ENCODE data around the gene EP400.

Gene EP400

DNA sequence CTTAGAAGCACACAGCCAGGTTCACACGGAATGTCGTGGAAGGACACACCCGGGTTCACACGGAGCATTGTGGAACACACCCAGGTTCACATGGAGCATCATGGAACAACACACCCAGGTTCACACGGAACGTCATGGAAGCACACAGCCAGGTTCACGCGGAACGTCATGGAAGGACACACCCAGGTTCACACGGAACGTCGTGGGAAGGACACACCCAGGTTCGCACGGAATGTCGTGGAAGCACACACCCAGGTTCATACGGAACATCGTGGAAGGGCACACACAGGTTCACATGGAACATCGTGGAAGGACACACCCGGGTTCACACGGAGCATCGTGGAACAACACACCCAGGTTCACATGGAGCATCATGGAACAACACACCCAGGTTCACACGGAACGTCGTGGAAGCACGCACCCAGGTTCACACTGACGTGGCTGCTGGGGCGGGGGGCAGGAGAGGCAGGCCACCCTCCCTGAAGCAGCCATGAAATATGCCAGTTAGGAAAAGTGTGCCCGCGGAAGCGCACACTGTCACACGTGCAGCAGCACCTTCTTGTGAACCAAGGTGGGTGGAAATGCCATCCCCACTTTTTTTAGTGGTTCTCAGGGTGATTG, 86.4 kb downstream of the EP400 start:
- H3K36me3 ChIP-seq (replicated peaks; ENCODE audit: low read depth, low read length), result peaks cover 16% of the 10 kb centered on the region
- H3K4me2 ChIP-seq (ENCODE audit: low read length), result no peak overlapping the region
- H4K20me1 ChIP-seq (ENCODE audit: insufficient read depth, low read length), result no peaks in the 10 kb centered on the region
- H3K79me2 ChIP-seq (ENCODE audit: low read length), result no peaks in the 10 kb centered on the region
- no peaks in the 10 kb centered on the region for H3K27me3 ChIP-seq (ENCODE audit: low read depth, low read length)
- no peak overlapping the region for H3K4me3 ChIP-seq (ENCODE audit: low read length)
- no peak overlapping the region for H2AFZ ChIP-seq (ENCODE audit: low read depth, low read length)
- no peak overlapping the region for H3K27ac ChIP-seq (ENCODE audit: low read length)
- H3K9ac ChIP-seq (ENCODE audit: low read length), result no peak overlapping the region
- H3K9me3 ChIP-seq (ENCODE audit: insufficient read depth, low read length), result no peaks in the 10 kb centered on the region
- TF ChIP-seq, protein P1, sequence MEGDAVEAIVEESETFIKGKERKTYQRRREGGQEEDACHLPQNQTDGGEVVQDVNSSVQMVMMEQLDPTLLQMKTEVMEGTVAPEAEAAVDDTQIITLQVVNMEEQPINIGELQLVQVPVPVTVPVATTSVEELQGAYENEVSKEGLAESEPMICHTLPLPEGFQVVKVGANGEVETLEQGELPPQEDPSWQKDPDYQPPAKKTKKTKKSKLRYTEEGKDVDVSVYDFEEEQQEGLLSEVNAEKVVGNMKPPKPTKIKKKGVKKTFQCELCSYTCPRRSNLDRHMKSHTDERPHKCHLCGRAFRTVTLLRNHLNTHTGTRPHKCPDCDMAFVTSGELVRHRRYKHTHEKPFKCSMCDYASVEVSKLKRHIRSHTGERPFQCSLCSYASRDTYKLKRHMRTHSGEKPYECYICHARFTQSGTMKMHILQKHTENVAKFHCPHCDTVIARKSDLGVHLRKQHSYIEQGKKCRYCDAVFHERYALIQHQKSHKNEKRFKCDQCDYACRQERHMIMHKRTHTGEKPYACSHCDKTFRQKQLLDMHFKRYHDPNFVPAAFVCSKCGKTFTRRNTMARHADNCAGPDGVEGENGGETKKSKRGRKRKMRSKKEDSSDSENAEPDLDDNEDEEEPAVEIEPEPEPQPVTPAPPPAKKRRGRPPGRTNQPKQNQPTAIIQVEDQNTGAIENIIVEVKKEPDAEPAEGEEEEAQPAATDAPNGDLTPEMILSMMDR (IDR thresholded peaks at IDR 0.05; ENCODE audit: low read depth, low read length), result no peak
- TF ChIP-seq EZH2phosphoT487 (IDR thresholded peaks at IDR 0.05; ENCODE audit: low read depth), result no peak
- no peaks in the 10 kb centered on the region for H3K4me1 ChIP-seq (ENCODE audit: low read length)

DNA sequence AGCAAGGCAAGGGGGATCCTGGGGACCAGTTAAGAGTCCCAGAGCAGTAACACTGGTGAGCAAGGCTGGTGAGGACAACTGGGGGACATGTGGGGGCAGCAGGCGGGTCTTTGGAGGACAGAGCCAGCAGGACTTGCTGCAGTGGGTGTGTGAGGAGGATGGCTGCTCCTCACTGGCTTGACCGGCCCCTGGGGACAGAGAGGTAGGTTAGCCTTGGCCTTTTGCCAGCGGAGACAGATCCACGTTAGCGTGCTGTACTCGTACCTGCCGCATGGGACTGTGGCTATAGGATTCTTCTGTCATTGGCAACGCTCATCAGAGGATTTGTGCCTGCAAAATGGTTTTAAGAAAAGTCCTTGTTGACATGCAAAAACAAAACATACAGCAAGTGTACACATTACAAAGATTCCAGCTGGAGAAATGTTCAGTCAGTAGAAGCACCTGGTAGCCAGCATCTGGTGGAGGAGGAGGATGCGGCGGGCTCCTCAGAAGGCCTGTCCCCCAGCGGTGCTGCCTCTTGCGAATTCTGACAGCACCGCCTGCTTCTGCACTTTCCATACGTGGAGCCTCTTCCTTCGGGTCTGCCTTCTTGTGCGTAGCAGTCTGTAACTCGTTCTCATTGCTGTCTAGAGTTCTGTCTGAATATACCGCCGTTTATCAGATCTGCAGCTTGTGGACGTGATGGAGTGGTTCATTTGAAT, 91.3 kb downstream of the EP400 start:
- Histone ChIP-seq H3K9ac (ENCODE audit: low read length) (no peak overlapping the region), H3K27me3 (ENCODE audit: low read depth, low read length) (no peaks in the 10 kb centered on the region), H3K9me3 (ENCODE audit: insufficient read depth, low read length) (no peaks in the 10 kb centered on the region), H3K27ac (ENCODE audit: low read length) (no peak overlapping the region), H3K4me3 (ENCODE audit: low read length) (no peak overlapping the region), H2AFZ (ENCODE audit: low read depth, low read length) (no peak overlapping the region), H3K36me3 (replicated peaks; ENCODE audit: low read depth, low read length) (peaks cover 31% of the 10 kb centered on the region), H3K4me1 (ENCODE audit: low read length) (no peaks in the 10 kb centered on the region), H3K4me2 (ENCODE audit: low read length) (no peak overlapping the region), H4K20me1 (ENCODE audit: insufficient read depth, low read length) (peaks cover 5% of the 10 kb centered on the region; the same call in 1 of the 2 replicates), H3K79me2 (ENCODE audit: low read length) (0 out of 2 replicates have a peak, but pooled peaks cover 2% of the 10 kb centered on the region)
- no peak for TF ChIP-seq EZH2phosphoT487 (IDR thresholded peaks at IDR 0.05; ENCODE audit: low read depth)
- TF ChIP-seq, protein P1 (IDR thresholded peaks at IDR 0.05; ENCODE audit: low read depth, low read length), result no peak

DNA sequence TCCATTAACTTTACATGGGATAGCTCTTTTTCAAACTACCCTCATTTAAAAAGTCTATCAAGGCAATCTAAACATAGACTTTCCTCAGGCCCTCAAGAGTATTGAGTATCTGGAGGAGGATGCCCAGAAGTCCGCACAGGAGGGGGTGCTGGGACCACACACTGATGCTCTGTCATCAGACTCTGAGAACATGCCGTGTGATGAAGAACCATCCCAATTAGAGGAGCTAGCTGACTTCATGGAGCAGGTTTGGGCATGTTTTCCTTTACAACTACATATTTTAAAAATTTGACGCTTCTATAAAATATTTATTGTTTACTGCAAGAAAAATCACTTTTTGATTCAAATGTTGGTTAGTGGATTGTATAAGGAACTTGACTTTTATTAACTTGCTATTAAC, 93.5 kb downstream of the EP400 start:
- Histone ChIP-seq H3K27me3 (ENCODE audit: low read depth, low read length) (no peaks in the 10 kb centered on the region), H2AFZ (ENCODE audit: low read depth, low read length) (no peak overlapping the region), H3K4me3 (ENCODE audit: low read length) (no peak overlapping the region), H3K9ac (ENCODE audit: low read length) (no peak overlapping the region), H3K36me3 (replicated peaks; ENCODE audit: low read depth, low read length) (peaks cover 33% of the 10 kb centered on the region), H4K20me1 (ENCODE audit: insufficient read depth, low read length) (peaks cover 5% of the 10 kb centered on the region; the same call in 1 of the 2 replicates), H3K9me3 (ENCODE audit: insufficient read depth, low read length) (no peaks in the 10 kb centered on the region), H3K27ac (ENCODE audit: low read length) (no peak overlapping the region), H3K4me2 (ENCODE audit: low read length) (no peak overlapping the region), H3K79me2 (ENCODE audit: low read length) (0 out of 2 replicates have a peak, but pooled peaks cover 2% of the 10 kb centered on the region), H3K4me1 (ENCODE audit: low read length) (no peaks in the 10 kb centered on the region)
- no peak for TF ChIP-seq EZH2phosphoT487 (IDR thresholded peaks at IDR 0.05; ENCODE audit: low read depth)
- TF ChIP-seq, protein P1 (IDR thresholded peaks at IDR 0.05; ENCODE audit: low read depth, low read length), result no peak

DNA sequence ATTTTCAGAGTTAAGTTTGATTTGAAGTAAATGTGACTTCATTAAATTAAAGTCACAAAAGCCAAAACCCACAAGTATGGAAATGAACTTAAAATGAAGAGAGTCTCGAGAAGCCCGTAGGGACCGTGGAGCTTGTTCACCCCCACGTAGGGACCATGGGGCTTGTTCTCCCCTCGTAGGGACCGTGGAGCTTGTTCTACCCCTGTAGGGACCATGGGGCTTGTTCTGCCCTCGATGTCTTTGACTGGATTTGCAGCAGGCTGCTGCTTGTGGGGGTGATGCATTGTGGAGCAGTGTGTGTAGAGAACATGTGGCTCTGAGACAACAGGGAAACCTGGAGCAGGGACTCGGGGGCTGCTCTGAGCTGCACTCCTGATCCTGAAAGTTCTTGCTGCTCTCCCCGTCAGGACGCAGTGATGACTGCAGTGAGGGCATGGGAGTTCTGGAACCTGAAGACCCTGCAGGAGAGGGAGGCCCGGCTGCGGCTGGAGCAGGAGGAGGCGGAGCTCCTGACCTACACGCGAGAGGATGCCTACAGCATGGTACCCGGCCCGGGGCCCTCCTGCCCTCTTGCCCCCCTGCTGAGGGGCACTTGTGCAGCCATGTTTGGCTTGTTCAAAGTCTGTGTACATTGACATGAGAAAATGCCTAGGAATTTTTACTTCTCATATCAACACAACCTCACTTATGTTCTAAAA, 94.2 kb downstream of the EP400 start:
- H3K27me3 ChIP-seq (ENCODE audit: low read depth, low read length), result no peaks in the 10 kb centered on the region
- no peak overlapping the region for H3K27ac ChIP-seq (ENCODE audit: low read length)
- 0 out of 2 replicates have a peak, but pooled peaks cover 2% of the 10 kb centered on the region for H3K79me2 ChIP-seq (ENCODE audit: low read length)
- no peak overlapping the region for H3K4me3 ChIP-seq (ENCODE audit: low read length)
- H3K9ac ChIP-seq (ENCODE audit: low read length), result no peak overlapping the region
- TF ChIP-seq, protein P1 (IDR thresholded peaks at IDR 0.05; ENCODE audit: low read depth, low read length), result no peak
- TF ChIP-seq EZH2phosphoT487 (IDR thresholded peaks at IDR 0.05; ENCODE audit: low read depth), result no peak
- peaks cover 31% of the 10 kb centered on the region for H3K36me3 ChIP-seq (replicated peaks; ENCODE audit: low read depth, low read length)
- H2AFZ ChIP-seq (ENCODE audit: low read depth, low read length), result no peak overlapping the region
- H4K20me1 ChIP-seq (ENCODE audit: insufficient read depth, low read length), result peaks cover 5% of the 10 kb centered on the region; the same call in 1 of the 2 replicates
- no peak overlapping the region for H3K4me2 ChIP-seq (ENCODE audit: low read length)
- no peaks in the 10 kb centered on the region for H3K9me3 ChIP-seq (ENCODE audit: insufficient read depth, low read length)
- no peaks in the 10 kb centered on the region for H3K4me1 ChIP-seq (ENCODE audit: low read length)

All from OCI-LY3 (cell line).